OCI-LY3 (cell line): ENCODE measurements around the gene JAKMIP2.

Source experiments
- EZH2phosphoT487 ChIP-seq: fragments of 200-600 bp; shearing (Covaris generic); IDR thresholded peaks from 2 replicates; pipeline ENCODE4 v1.6.1; 2018; ENCODE audit warnings: antibody characterized with exemption, mixed run types, low read depth
- TF ChIP-seq, protein P1 (sequence below): fragments of 200-600, 300-600 bp; sonication (generic); IDR thresholded peaks from 2 replicates; pipeline ENCODE4 v1.5.1; 2014; ENCODE audit warnings: antibody characterized with exemption, low read length, low read depth

DNA sequence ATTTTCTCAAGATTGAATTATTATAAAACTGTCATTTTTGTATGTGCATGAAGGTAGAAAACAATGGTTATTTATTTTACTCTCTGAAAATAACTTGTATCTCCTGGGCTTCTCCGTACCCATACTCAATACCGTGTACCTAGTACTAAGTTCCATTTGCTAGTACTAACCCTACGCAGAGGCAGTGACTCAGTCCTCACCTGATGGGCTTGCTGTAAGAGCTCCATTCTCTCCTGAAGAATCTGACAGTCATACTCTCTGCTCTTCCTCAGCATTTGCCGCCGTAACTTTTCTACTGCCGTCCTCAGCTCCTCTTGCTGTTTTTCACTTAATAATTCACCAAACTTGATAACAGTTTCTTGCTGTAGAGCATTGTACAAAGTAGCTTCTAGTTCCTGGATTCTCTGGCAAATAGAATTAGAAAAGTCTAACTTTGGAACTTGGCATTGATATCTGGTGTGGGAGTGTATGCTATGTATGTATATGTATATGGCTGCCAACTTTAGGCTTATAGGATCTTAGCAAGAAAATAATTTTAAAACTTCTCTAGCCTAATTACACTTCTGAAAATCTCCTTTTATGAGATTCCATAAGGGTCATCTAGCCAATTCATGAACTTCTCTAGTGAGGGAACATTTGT lies 164.7 kb downstream of the JAKMIP2 start:
- TF ChIP-seq, protein P1, sequence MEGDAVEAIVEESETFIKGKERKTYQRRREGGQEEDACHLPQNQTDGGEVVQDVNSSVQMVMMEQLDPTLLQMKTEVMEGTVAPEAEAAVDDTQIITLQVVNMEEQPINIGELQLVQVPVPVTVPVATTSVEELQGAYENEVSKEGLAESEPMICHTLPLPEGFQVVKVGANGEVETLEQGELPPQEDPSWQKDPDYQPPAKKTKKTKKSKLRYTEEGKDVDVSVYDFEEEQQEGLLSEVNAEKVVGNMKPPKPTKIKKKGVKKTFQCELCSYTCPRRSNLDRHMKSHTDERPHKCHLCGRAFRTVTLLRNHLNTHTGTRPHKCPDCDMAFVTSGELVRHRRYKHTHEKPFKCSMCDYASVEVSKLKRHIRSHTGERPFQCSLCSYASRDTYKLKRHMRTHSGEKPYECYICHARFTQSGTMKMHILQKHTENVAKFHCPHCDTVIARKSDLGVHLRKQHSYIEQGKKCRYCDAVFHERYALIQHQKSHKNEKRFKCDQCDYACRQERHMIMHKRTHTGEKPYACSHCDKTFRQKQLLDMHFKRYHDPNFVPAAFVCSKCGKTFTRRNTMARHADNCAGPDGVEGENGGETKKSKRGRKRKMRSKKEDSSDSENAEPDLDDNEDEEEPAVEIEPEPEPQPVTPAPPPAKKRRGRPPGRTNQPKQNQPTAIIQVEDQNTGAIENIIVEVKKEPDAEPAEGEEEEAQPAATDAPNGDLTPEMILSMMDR = no peak
- no peak for TF ChIP-seq EZH2phosphoT487
